Measurements from ENCODE around the gene METTL1.

GRCh38 chr12:57745485-57745881, 26.4 kb downstream of the METTL1 start:
- no peak for TF ChIP-seq TAF1 (conservative IDR thresholded peaks at IDR 0.05)
- TF ChIP-seq CTCF (IDR thresholded peaks at IDR 0.05; ENCODE audit: low read depth, low read length, missing input control): no peak
- no peak for TF ChIP-seq RXRA (IDR thresholded peaks at IDR 0.05)
- no peak for TF ChIP-seq GABPA (IDR thresholded peaks at IDR 0.05 in 1 of 2, conservative IDR thresholded peaks at IDR 0.05 in 1 of 2)
